HPDE6-E6E7 (cell line): Measurements from ENCODE around the gene FAM3C.
"Not testable (repeated sequence)": the region's sequence is repeated elsewhere in the genome, so short reads cannot be mapped to it uniquely, and the experiment has no call there.

ENCODE experiments used
- DNase-seq: peaks from one replicate; pipeline ENCODE4 v3.0.0; 2011; ENCODE audit warnings: missing footprints; ENCODE audit errors: extremely low spot score

FAM3C gene

GRCh38 chr7:121331048-121331447 is 65.1 kb downstream of the FAM3C start:
- no peak for DNase-seq

GRCh38 chr7:121330053-121330833 is 65.9 kb downstream of the FAM3C start:
- DNase-seq: no peak

DNA sequence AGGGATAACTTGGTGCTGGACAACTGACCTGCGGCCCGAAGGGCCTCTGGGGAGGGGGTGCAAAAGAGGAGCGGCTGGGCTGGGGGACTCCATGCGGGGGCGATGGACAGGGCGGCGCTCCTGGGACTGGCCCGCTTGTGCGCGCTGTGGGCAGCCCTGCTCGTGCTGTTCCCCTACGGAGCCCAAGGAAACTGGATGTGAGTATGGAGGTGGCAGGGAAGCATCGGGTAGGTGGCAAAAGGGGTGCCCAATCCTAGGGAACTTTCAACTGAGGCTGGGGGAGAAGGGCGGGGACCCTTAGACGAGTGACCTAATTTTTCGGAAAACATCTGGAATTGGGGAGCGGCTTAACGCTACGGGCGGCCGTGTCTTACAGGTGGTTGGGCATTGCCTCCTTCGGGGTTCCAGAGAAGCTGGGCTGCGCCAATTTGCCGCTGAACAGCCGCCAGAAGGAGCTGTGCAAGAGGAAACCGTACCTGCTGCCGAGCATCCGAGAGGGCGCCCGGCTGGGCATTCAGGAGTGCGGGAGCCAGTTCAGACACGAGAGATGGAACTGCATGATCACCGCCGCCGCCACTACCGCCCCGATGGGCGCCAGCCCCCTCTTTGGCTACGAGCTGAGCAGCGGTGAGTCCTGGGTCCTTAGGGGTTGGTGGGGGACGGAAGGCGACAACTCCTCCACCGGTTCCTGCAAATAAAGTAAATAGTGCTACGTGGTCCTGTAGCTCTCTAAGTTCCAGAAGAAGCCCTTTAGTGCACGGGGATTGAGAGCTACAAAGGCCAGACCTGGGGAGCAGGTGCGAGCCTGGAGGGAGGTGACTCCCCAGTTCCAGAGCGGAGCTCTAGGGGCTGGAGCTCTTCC is 66.7 kb downstream of the FAM3C start:
- DNase-seq: peak; percentile 59

DNA sequence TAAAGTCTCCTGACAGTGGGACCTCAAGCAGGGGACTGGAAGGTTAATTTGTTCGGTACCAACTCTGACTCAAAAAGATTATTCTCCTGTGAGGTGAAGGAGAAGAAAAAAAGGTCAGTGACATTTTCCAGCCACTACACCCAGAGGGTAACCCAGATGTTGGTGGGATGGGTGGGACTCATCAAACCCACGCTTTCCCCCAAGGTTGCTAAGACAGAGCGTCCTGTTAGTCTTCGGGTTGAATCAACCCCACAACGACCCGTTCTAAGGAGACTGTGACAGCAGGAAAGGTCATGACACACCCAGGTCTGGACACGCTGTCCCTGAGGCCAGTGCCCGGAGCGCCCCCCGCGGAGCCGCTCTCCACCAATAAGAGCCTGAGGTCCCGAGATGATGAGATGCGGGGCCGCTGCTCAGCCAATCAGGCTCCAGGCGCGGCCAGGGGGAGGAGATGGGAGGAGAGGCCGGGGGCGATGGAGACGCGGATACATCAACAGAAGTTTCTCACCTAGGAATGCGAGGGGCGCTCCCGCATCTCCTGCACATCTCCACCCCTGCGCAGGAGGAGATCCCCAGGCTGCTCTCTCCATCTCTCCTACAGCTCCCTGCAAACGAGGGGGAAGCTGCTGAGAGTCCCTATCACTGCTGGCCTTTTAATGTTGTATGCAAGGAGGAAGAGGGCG is 67.5 kb downstream of the FAM3C start, which contains the start of gene WNT16:
Gene WNT16, plus strand, starts transcription at position 493 of the 683 bp plus-strand sequence. CDS start 293 bp downstream, outside the sequence.
- no peak for DNase-seq

DNA sequence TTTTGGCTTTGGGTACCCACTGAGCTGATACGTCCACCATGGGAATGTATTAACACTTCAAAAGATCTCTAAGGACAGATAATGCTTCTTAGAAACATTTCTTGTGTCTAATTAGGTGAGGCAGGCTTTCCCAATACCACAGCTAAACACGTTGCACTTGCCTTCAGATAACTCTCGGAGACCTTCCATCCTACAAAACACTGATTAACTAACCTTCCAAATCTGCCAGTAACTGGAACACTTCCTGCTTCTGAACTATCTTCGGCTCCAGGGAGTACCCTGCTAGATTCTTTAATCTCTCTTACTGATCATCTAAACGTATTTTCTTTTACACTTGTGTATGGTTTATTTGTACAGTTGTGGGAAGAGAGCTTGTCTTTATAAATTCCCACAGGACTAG is 68.4 kb downstream of the FAM3C start:
- DNase-seq: no peak

DNA sequence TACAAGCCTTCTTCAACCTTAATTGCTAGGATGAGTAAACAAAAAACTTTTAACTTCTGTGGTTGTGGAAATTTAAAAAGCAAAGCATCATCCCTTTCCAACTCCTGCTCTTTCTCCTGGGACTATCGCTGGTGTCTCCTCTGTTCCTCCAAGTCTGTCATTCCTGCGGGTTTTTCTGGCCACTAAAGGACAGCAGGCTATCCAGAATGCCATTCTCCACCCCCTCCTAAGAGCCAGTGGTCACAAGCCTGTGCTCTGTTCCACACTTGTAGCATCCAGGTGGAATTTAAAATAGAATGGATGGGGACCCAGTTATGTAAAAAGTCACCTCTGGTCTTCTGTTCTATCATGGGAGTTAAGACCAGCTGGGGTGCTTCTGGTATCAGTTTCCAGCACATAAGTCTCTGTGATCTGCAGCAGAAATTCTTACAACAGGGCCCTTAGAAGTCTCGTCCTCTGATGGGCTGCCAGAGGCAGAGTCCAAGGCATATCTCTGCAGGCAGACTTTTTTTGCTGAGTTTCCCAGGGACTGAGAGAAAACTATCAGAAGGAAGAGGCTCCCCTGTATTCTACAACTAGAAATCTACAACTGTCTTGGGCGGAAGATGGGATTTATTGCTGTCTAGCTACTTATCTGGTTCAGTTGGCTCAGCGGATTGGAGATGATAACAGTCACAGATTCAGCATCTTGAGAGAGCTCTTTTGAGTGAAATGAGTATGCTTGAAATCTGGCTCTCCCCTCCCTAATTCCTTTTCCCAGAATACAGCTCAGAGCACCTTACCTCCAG is 72.4 kb downstream of the FAM3C start:
- DNase-seq: no peak

DNA sequence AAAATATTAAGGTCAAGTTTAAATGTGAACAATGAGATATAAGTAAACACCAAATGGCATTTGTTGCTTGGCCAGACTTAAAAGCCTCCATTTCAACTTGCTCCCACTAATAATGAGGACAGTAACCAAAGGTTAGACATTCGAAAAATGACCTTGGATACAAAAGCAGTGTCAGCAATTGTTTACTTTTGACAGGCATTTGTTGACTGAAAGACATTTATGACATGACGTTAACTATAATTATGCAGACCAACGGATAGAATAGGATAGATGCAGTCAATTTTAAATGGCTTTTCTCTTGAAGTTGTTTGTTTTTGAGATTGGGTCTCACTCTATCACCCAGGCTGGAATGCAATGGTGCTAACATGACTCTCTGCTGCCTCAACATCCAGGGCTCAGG is 73.6 kb downstream of the FAM3C start:
- no peak for DNase-seq

GRCh38 chr7:121315170-121315569 is 80.9 kb downstream of the FAM3C start:
- not testable (repeated sequence) for DNase-seq

DNA sequence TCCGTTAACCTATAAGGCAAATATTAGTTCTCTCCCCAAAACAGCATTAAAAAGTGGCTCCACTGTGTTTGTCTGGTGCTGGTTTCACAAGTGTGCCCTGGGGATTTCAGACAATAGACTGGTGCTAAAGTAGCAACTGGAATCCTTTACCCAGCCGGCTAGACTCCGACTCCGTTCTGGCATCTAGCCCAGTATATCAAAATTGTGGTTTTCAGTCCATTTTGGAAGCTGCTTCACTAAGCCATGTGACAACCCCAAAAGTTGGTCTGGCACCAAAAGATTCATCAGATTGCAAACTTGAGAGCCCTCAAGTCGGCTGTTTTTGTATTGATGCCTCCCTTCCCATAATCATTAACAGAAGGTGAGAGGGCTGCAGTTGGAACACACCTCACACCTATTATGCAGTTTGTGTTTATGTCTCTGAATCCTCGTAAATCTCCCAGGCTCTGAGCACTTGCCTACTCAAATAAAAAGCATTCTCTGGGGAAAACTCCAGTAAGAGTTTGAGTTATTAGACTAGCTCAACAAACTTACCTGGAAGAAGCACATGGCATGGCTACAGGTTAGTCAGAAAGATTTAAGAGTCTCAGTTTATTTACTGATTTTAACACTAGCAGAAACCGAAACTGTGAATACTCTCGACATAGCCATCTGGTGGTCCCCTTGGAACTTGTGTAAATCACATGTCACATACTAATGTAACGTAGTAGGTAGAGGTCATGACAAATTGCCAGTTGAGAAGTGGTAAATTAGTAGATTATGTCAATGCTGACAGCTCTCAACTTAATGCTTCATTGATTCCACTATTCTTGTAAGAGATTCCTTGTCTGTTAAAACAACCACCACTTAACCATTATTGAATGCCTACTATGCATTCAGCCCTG is 82.1 kb downstream of the FAM3C start:
- no peak for DNase-seq

DNA sequence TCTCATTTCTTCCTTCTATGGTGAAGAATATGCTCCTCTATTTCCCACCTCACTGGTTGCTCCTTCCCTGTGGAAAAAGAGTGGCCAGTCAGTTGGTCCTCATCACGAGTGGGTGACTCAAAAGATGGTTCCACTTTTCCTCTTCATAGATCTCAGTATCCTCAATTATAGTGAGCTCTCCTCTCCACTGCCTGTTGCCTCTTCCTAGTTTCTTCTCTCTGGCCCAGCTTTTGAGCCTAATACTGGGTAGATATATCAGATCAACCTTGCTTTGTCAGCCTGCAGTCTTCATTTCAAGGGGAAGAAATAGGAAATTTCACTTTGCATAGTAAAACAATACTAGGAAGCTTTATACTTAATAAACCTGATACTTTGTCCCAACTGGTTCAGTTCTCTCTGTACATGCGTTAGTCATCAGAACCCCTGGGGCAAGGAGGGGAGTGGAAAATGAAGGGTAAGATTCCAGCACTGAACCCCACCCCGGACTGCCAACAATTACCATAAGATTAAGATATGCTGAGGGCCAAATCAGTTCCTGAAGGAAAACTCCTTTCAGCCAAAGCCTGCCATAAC is 82.8 kb downstream of the FAM3C start:
- peak; percentile 54 for DNase-seq

DNA sequence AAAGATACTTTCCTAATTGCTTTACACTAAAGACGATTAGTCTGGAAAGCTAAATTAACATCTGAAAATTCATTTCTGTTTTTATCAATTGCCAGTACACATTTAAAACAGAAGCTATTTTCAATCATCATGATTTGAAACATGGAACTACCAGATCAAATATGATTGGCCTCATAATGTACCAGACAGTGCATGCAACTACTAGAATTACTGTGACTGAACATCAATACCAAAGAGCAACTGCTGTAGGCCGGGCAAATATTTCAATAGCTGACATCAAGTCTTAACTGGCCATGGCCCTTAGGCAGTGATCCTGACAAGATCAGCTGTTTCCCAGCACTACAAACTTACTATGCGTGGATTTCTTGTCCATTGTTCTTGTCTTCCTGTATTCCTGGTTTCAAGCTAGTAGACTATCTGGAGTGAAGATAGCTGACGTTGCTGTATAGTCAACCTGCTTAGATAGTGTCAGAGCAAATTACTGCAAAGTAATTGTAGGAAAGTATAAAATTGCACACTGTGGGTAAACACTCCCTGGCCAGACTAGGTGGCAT is 89.0 kb downstream of the FAM3C start:
- no peak for DNase-seq

GRCh38 chr7:121306565-121306964 is 89.5 kb downstream of the FAM3C start:
- no peak for DNase-seq

DNA sequence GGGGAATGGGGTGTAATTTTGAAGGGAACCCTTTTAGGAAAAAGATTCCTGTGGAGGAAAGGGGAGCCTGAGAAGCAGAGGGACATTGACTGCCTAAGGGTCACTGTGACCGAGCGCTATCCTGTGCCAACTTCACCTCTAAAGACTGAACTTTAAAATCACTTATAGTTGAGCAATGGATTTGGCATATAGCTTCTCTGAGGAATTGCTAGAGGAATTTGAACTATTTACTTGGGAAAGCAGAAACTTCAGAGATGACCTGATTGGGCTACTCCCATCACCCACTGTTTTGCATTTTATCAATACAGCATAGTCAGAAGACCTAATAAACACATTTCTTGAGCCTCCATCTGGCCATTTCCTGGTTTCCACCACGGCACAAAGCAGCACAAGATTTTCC is 91.0 kb downstream of the FAM3C start:
- no peak for DNase-seq

GRCh38 chr7:121304102-121304658 is 91.9 kb downstream of the FAM3C start:
- no peak for DNase-seq

DNA sequence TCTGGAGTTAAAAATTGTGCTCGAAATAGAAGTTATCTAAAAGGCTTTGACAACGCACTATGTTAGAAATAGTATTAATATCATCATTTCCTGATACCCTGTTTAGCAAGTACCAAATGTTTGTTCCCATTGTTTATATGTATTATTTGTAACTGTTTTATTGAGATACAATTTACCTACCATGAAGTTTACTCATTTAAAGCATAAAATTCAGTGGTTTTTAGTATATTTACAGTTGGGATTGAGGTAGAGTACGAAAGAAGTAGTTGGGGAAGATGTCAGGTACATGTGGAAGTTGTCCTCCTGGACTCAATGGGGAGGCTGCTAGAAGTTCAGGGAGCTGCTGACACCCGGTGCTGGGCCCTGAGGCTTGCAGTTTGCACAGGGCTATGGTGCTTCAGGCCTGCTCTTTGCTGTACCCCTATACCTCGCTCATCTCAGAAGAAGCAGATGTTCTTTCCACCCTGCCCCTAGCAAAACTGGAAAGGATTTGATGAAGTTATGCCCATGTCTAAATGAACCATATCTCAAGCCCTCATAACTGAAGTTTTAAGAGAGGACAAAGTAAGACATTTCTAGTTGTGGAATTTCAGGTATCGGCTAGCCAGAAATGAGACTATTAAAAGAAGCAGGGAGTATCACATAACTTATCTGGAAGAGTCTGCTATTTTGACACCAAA is 92.5 kb downstream of the FAM3C start:
- DNase-seq: no peak

DNA sequence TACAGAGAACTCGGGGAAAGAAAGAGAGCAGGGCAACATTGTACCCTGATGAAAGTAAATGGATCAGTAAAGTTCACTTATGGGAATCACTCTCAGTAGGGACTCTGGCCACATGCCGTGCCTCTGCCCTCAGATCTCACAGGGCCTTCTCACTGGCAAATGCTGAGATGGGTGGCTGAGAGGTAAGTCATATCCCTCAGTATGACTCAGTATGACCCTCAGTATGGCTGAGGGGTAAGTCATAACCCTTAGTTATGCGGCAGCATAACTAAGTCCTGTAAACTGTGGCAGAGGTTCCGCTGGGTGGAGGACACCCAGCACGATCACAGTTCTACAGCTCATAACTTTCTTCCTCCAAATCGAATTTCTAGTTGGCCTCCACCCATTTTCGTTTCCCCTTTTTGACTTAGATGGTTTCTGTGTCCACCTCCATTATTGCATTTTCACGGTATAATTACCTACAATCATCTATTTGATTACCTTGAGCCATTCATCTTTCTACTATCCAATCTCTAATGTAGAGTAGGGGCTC is 93.8 kb downstream of the FAM3C start:
- DNase-seq: no peak

DNA sequence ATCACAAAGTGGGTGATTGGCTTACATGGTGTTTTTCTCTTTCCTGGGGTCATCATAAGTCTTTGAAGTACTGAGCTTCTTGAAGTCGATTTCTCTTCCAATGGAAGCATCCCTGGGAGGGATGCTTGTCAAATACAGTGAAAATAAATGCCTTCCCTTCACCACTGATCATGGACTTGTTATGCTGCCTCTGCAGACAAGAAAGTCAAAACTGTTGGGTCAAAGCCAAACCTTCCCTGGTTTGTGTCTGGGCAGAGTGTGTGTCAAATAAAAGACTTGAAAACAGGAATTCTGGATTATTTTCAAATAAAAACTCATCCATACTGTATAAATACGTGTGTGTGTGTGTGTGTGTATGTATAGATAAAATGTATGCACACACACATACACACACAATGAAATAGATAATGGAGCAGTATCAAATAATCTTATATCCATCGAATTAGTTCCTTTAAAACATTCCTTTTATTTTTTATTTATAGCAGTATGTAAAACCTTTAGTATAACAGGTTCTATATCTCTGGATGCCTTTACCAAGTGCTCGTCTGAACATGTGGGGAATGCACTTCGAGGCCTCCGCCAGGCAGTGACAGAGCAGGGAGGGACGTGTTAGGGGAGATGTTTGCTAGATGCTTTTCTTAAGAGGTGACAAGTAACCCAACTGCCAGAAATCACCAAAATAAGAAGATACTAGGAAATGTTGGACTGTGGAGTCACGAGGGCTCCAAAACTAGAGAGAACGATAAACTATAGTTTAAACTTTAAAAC is 94.5 kb downstream of the FAM3C start:
- no peak for DNase-seq
